GM10266 (cell line): ENCODE data around the gene LIX1.
"Not testable (repeated sequence)": the region's sequence is repeated elsewhere in the genome, so short reads cannot be mapped to it uniquely, and the experiment has no call there.

ENCODE experiments used
- DNase-seq: peaks from one replicate; pipeline ENCODE4 v3.0.0; 2012; ENCODE audit errors: extremely low spot score
- TF ChIP-seq, protein P1 (sequence below): IDR thresholded peaks from 2 replicates; pipeline ENCODE4 v1.5.1; 2012; ENCODE audit warnings: mild to moderate bottlenecking, low read depth; ENCODE audit not compliant: control insufficient read depth, insufficient read depth; ENCODE audit errors: missing control alignments

LIX1 gene

GRCh38 chr5:97141031-97141430, 1.4 kb downstream of the LIX1 start:
- TF ChIP-seq, protein P1, sequence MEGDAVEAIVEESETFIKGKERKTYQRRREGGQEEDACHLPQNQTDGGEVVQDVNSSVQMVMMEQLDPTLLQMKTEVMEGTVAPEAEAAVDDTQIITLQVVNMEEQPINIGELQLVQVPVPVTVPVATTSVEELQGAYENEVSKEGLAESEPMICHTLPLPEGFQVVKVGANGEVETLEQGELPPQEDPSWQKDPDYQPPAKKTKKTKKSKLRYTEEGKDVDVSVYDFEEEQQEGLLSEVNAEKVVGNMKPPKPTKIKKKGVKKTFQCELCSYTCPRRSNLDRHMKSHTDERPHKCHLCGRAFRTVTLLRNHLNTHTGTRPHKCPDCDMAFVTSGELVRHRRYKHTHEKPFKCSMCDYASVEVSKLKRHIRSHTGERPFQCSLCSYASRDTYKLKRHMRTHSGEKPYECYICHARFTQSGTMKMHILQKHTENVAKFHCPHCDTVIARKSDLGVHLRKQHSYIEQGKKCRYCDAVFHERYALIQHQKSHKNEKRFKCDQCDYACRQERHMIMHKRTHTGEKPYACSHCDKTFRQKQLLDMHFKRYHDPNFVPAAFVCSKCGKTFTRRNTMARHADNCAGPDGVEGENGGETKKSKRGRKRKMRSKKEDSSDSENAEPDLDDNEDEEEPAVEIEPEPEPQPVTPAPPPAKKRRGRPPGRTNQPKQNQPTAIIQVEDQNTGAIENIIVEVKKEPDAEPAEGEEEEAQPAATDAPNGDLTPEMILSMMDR: no peak
- DNase-seq: no peak

GRCh38 chr5:97140250-97140649, 2.2 kb downstream of the LIX1 start:
- not testable (repeated sequence) for DNase-seq

DNA sequence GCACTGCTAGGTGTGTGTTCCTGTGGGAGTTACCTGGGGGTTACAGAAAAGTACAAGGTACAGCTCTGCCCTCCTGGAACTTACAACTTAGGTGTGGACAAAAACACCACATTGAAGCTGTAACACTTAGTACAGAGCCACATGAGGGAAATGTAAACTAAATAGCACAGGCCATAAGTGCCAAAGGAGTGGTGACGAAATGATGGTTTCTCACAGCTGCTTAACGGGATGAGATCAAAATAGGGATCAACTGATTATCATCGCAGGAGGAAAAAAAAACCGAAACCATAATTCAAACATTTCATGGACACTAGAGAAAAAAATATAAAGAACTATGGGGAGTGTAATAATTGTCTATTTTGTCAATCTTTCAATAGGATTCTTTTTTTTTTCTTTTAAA, 5.9 kb downstream of the LIX1 start:
- DNase-seq: no peak
- TF ChIP-seq, protein P1: no peak

- DNase-seq: no peak
- TF ChIP-seq, protein P1: no peak
Observed at GRCh38 chr5:97135868-97136267, 6.5 kb downstream of the LIX1 start.

GRCh38 chr5:97134634-97135033, 7.8 kb downstream of the LIX1 start:
- TF ChIP-seq, protein P1: no peak
- no peak for DNase-seq

DNA sequence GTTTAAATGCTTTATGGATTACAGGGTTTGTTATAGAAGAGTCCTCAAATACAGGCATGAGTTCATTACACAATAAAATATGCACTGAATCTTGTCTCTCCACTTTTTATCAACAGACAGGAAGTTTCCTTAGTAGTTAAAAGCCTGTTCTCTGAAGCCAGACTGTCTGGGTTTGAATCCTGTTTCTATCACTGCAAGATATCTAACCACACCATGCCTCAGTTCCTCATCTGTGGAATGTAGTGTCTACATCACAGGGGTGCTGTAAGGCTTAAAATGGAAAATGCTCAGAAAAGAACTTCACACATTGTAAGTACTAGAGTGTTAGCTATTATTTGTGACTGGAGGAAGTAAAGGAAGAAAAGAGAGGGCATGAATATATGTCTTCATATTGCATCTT, 9.3 kb downstream of the LIX1 start:
- no peak for DNase-seq
- TF ChIP-seq, protein P1: no peak

GRCh38 chr5:97131921-97132320, 10.5 kb downstream of the LIX1 start:
- TF ChIP-seq, protein P1: no peak
- DNase-seq: no peak

DNA sequence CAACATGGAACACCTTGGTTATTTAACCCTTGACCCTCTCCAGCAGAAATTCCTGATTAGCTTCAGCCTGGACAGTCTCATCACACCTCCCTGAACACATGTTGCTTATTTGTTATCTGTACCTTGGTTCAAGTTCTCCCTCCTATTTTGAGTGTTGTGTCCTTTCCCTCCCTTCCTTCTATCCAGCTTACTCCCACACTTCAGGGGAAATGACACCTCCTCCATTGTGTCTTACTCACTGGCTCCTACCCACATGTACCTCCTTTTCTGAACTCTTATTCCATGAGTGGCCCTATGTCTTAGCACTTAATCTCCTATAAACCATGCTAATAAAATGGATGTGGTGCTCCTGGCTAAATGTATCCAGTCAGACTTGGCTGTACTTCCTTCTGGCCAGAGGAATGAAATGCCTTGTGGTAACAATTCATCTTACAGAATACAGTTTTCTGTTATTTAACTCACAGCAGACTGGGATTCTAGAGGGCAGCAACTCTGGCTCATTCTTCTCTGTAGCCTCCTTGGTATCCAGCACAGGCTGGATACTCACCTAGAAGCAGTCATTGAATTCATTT, 11.2 kb downstream of the LIX1 start:
- TF ChIP-seq, protein P1: no peak

More for the DNA sequence above, 11.2 kb downstream of the LIX1 start:
- DNase-seq: no peak
